ENCODE measurements around the gene DRC1. TPM values are rescaled to one million over a fixed set of nuclear protein-coding genes. Genes with fewer than 3 reads are reported as not detected.

The DRC1 gene
- total RNA-seq, 4 donors from 2014 or later: 0.45 TPM; not detected in 3

DNA sequence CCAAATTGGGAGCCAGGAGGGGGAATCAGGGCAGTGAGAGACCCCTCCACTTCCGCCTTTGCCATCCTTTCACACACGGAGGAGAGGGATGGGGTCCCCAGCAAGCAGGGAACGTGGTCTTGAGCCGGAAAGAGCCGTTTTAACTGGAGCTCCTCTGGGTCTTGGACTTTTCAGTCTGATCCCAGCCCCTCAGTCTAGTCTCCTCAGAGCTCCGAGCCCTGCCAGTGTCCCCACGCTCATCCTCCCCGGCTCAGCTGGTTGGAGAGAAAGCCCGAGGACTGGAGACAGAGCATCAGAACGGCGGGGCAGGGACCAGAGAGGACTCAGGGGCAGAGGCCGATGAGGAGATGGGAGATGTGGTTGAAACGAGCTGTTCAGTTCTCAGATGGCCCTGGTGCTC lies 102.3 kb downstream of the DRC1 start:
- Histone ChIP-seq H3K9me3 (no peaks in the 10 kb centered on the region), H3K27me3 (peaks cover 0 to 13% (median 0%) of the 10 kb centered on the region in 4 donors), H3K4me1 (peaks cover 9 to 13% (median 12%) of the 10 kb centered on the region in 4 donors), H3K27ac (replicated peaks in 1 of 4) (no peak overlapping the region), H3K36me3 (no peaks in the 10 kb centered on the region), H3K4me3 (peak overlapping the region; percentile 45 to 59 (median 48))
- no peak for DNase-seq (ENCODE audit: extremely low spot score)
- no peak for TF ChIP-seq POLR2A (IDR thresholded peaks at IDR 0.05; ENCODE audit: low read depth)
- no peak for TF ChIP-seq POLR2AphosphoS5 (IDR thresholded peaks at IDR 0.05)
- TF ChIP-seq, protein P1, sequence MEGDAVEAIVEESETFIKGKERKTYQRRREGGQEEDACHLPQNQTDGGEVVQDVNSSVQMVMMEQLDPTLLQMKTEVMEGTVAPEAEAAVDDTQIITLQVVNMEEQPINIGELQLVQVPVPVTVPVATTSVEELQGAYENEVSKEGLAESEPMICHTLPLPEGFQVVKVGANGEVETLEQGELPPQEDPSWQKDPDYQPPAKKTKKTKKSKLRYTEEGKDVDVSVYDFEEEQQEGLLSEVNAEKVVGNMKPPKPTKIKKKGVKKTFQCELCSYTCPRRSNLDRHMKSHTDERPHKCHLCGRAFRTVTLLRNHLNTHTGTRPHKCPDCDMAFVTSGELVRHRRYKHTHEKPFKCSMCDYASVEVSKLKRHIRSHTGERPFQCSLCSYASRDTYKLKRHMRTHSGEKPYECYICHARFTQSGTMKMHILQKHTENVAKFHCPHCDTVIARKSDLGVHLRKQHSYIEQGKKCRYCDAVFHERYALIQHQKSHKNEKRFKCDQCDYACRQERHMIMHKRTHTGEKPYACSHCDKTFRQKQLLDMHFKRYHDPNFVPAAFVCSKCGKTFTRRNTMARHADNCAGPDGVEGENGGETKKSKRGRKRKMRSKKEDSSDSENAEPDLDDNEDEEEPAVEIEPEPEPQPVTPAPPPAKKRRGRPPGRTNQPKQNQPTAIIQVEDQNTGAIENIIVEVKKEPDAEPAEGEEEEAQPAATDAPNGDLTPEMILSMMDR (IDR thresholded peaks at IDR 0.05): no peak
- TF ChIP-seq EP300 (IDR thresholded peaks at IDR 0.05): no peak
- intact Hi-C loops (cut with DNase I): loop anchor here (5.0 kb wide), 1 partner anchor 73 kb away; no protein-coding TSS in a partner anchor
- WGBS: 55% methylated on average over 13 of the region's 13 CpGs

DNA sequence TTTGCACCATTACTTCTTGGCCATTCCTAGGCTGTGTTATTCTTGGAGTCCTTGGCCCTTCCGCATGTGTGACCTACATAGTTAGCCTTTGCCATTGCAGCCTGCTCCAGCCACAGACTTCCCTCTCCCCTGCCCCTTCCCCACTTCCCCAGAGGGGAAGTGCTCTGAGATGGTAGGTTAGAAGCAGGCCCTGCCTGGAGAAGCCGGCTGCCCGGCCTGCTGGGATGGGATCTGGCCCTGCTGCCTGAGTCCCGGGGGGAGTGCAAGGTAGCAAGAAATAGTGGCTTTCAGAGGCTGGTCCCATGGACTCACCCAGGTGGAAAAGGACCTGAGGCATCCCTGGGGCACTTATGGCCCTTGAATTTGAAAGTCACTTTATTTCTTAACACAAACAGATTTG lies 104.6 kb downstream of the DRC1 start:
- no peak for DNase-seq (ENCODE audit: extremely low spot score)
- H3K4me3 ChIP-seq: no peak overlapping the region
- H3K9me3 ChIP-seq: no peaks in the 10 kb centered on the region
- H3K4me1 ChIP-seq: peaks cover 9 to 13% (median 12%) of the 10 kb centered on the region in 4 donors
- 74% methylated on average over 4 of the region's 4 CpGs for WGBS
- no peak overlapping the region for H3K27ac ChIP-seq (replicated peaks in 1 of 4)
- no peak for TF ChIP-seq POLR2A (IDR thresholded peaks at IDR 0.05; ENCODE audit: low read depth)
- TF ChIP-seq EP300 (IDR thresholded peaks at IDR 0.05): no peak
- TF ChIP-seq, protein P1 (IDR thresholded peaks at IDR 0.05): no peak
- TF ChIP-seq POLR2AphosphoS5 (IDR thresholded peaks at IDR 0.05): no peak
- no peaks in the 10 kb centered on the region for H3K36me3 ChIP-seq
- intact Hi-C loops (cut with DNase I): no loop called here
- H3K27me3 ChIP-seq: peaks cover 0 to 13% (median 0%) of the 10 kb centered on the region in 4 donors

Other genes starting within 250 kb of the DRC1 start
- gene GAREM2, start 228.8 kb upstream of the DRC1 start, total RNA-seq: 1 to 10 TPM; 2.5 to 5.5 (median 3.6) TPM
- gene HADHA, start 157.3 kb upstream of the DRC1 start, total RNA-seq: 100 to 1,000 TPM; 155 to 266 (median 175) TPM
- gene HADHB, start 157.0 kb upstream of the DRC1 start, total RNA-seq: 100 to 1,000 TPM; 163 to 399 (median 192) TPM
- gene SELENOI, start 55.8 kb upstream of the DRC1 start, total RNA-seq: 10 to 100 TPM in 2 of 4 donors, 1 to 10 TPM in 2; 6.4 to 11.2 (median 9.3) TPM
- gene ADGRF3, start 55.1 kb upstream of the DRC1 start, total RNA-seq: not detected
- gene OTOF, start 76.2 kb downstream of the DRC1 start, total RNA-seq: 1 to 10 TPM in 1 of 4 donors, under 1 TPM in 3; 0.13 to 1.5 (median 0.38) TPM
- not detected for gene CIB4, start 239.4 kb downstream of the DRC1 start, total RNA-seq

All from esophagus muscularis mucosa (tissue), 4 donors.